NCI-H187 (cell line): ENCODE results near the gene KCNT1.

Source experiments
- DNase-seq, 2 experiments: peaks; one replicate each; lab custom pipeline; 2025; lab: John Stamatoyannopoulos, UW

Gene KCNT1

DNA sequence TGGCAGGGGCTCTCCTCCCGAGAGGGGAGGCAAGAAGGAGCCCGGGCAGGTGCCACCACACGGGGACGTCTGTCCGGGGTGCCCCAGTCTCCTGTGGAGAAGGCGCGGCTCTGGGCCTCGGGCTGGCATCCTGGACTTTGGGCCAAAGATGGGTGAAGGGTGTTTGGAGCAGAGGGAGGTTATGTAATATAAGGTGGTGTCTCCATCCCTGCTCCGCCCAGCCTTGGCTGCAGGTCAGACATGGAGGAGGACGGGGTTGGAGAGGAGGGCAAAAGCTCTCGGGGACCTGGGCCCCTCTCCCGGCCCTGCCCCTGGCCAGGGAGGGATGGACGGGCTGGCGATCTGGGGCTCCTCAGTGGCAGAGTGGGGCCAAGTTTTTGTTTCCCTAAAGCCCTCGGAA lies 1.5 kb upstream of the KCNT1 start:
- no peak for DNase-seq

DNA sequence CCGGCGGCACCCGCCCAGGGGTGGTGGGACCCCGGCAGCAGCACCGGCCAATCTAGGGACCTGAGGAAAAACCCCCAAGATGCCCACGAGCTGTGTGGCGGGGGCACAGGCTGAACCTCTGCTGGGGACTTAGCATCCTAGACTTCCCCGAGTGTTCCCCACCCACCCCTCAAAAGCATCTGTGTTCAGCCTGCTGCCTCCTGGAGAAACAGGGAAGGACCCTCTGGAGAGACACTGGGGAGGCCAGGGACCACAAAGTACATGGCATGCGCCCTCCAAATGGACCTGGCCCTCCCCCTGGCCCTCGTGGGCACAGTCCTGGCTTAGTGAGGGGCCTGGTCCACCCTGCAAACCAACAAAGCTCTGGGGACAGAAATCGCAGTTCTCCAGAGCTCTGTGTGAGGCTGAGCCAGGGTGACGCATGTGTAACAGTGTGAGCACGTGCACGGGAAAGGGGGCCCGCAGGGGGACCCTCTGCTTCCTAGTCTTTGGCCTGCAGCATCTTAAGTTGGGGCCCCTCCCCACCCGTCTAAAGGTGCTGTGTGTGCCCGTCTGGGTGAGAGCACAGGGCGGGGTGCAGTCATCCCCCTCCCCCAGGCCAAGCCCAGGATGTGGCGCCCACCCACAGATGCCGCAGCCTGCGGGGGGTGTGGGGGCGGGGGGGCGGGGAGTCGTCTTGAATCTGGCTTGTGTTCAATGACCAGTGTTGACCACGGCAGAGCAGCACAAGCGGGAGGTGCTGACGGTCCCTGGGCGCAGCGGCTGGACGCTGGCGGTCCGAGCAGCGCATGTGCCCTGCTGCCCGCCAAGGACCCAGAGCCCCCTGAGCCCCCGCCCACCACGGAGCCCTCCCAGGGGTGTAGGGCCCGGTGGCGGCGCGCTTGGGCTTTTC lies 672 bp upstream of the KCNT1 start:
- no peak for DNase-seq

DNA sequence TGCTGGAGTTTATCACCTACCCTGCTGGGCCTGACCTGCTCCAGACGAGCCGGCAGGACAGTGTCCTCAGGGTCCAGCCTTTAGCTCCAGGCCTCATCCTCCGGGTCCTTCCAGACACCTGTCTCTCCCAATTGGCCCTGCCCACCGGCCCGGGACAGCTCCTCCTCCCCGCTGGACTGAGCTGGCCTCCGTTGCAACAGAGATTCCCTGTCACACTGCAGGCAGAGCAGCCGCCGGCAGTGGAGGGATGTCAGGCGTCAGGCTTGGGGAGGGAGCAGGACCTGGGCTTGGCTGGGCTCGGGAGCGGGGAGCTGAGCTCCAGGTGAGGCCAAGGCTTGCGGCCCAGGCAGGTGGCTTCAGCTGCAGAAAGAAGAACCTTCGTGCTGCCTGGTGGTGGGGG lies 1.7 kb downstream of the KCNT1 start:
- no peak for DNase-seq

DNA sequence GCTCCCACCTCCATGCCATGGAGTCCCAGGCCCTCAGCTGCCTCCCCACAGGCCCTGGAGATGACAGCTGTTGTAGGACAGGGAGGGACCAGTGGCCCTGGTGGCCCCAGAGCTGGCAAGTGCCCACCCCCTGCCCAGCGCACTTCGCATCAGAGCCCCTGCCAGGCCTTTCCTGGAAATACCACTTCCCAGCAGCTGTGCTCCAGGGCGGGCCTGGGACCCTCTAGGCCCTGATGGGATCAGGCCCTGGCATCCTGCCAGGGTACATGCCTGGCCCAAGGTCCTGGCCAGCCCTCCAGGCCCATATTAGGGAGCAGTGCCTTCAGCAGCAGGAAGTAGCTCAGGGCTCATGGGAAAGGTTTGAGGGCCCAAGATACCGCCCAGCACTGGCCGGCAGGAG lies 2.5 kb downstream of the KCNT1 start:
- no peak for DNase-seq

DNA sequence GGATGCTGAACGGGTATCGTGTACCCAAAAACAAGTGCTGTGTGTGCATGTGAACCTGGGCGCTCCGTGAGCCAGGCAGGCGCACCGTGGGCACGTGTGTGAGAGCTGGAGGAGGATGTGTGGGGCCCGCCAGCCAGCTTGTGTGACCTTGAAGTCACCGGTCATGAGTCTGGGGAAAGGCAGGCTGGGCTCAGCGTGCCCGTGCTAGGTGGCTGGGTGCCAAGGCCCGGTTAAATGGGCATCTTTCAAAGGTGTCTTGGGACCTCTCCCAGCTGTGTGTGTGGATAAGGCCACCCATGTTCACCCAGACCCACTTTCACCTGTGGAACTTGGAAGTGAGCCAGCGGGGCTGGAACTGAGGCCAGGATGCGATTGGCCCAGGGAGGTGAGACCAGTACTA lies 3.4 kb downstream of the KCNT1 start:
- no peak for DNase-seq

DNA sequence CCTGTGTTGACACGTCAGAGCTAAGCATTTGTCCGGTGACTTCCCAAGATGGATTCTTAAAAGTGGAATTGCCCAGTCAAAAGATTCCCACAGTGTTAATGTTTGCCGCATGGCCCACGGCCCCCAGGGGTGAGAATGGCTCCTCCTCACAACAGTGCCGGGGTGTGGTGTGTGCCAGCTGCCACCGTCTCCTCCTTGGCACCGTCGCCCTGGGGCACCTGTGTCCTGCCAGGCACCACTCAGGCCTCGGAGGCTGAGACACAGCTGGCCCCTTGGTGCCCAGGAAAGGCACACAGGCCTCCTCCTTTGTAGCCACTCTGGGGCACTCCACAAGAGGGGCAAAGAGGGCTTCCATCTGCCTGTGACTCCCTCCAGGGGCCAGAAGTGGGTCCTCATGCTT lies 4.3 kb downstream of the KCNT1 start:
- no peak for DNase-seq

DNA sequence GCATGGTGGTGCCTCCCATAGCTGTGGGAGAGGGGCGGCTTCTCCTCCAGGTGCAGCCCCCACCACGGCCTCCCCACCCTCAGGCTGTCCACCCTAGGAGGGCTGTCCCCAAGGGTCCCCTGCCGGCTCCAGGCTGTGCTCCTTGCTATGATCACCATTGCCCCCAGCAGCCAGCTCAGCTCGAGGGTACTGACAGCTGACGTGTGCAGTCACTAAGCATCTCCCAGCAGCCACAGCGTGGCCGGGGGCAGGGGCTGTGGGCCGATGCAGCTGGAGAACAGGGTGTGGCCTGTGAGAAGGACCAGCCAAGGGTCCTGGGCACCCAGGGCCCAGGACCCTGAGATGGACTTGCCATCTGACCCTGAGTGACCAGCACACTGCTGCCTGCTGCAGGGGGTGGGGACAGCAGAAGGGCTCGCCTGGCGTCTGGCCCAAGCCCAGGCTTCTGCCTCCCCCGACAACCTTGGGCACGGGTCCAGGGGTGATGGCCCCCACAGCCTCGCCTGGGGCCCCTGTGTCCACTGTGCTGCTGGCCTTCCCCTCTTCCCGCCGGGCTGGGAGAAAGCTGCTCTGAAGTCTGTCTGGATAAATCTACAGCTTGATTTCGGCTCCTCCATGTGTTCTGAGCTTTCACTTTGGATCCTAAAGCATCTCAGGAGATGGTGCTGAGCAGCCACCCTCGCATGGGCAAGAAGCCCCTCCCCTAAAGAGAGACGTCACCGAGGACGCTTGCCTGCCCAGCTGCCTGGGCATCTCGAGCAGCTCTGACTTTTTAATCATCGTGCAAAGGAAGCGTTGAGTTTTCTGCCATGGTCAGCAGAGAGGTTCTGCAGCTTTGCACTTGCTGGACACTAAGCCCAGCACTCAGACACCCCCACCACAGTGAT lies 5.5 kb downstream of the KCNT1 start:
- no peak for DNase-seq

DNA sequence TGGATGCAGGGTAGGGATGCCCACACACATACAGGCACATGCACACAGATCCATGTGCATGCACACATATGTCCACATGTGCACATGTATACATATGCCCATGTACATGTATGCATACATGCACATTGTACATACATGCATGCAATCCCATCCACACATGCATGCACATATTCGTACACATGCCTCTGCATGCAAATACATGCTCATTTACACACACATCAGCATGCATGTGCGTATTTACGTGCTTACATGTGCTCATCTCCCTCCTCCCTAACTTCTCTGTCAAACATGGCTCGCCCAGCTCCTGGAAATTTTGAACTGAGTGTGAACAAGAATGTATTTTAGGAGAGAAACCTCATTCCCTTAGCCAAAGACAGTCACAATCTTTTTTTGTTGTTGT lies 6.2 kb downstream of the KCNT1 start:
- DNase-seq: no peak

DNA sequence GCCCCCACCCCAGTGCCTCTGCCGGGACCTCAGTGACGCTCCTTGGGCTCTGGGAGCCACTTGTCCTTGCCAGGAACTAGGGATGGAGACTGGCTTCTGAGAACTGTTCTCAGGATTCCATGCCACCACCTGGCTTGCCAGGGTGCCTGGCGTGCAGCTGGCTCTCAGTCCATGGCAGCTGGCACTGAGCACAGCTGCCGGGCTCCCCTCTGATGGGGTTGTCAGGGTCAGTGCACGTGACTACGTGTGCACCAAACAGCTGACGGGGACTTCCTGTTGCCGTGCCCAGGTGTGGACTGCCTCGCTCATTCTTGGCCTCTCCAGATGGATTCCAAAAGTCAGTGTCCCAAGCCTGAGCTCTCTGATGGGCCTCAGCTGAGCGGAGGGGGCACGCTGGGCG lies 9.4 kb downstream of the KCNT1 start:
- no peak for DNase-seq

DNA sequence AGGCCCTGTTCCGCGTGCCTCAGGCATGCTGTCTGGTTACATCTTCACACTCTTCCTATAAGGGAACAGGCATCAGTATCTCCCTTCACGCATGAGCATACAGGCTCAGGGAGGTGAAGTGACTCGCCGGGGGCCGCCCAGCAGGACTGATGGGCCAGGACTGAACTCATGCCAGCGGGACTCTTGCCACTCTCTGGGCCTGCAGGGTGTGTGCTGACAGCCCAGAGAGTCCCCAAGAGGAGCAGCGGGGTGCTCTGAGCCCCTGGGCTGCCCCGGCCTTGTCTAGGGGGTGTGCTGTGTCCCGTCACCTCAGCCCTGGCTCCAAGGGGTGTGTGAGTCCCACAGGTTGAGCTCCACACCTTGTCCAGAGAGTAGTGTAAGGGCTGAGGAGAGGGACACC lies 9.9 kb downstream of the KCNT1 start:
- DNase-seq: no peak

DNA sequence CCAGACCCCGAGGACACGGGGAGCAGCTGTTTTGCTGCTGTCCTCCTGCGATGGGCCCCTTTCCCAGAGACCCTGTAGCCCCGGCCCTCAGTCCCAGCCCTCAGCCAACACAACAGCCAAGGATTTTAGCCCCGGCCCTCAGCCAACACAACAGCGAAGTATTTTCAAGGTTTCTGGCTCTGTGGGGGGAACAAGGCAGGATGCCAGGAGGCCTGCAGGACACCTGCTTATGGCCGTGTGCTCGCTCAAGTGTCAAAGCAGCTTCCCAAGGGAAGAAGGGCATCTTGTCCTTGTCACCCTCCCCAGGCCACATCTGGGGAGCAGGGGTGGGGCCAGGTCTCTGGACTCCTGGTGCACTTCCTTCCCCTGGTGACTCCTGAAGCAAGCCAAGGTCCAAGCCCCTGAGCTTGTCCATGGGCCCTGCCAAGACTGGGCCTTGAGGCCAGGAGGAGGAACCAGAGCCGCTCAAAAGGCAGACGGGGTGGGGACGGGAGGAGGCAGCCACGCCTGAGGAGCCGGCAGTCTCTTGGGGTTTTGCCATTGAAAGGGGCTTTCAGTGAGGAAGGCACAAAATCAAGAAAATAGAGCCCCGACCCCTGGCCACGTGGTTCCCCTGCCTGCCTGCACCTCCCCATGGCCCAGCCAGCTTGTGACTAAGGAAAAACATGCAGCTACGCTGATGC lies 10.8 kb downstream of the KCNT1 start:
- DNase-seq: no peak

DNA sequence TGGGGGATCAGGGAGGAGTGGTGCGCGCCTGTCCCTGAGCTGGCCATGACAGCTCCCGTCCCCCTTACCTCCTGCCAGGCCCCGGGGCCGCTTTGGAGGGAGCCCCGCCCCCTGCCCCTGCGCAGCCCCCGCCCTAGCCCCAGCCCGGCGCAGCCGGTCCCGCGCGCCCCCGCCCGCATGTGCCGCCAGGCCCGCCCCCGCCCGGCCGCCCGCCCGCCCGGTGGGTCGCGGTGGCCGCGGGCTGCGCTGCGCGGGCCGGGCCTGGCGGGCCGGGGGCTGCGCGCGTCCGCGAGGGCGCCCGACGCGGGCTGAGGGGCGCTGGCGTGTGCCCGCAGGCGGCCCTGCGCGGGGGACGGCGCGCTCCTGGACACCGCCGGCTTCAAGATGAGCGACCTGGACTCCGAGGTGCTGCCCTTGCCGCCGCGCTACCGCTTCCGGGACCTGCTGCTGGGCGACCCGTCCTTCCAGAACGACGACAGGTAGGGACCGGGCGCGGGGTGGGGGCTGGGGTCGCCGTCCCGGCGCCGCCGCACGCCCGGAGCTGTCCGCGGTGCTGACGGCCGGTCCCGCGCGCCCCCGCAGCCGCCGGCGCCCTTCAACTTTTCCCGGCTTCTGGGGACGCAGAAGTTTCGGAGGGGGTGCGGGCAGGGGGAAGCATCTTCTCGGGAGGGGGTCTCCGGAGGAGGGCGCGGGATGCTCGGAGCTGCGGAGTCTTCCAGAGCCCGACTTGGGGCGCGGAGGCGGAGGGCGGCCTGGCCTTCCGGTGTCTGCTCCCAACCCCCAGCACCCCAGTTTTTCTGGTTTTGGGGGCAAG lies 12.5 kb downstream of the KCNT1 start:
- DNase-seq: no peak

DNA sequence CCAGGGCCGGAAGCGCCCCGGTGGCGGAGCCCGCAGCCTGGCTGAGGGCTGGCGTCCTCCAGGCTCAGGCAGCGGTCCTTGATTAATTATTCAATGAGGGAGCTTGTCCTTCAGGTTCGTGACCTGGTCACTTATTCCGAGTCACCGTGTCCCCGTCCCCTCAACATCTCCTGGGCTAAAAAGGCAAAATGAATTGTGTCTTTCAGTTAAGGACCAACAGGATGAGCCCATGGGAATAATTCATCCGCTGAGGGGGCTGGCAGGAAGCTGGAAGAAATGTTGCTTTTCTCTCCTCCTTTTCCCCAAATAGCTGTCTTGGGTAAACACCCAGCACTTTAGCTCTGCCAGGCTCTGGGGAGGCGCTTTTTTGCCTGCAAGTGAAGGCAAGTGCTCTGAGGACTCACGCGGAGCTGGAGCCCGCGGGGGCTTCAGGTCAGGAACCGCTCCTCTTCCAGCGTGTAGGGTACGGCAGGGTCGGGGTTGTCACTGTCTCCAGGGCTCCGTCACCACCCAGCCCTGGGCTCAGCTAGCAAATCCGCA lies 13.1 kb downstream of the KCNT1 start:
- DNase-seq: no peak

DNA sequence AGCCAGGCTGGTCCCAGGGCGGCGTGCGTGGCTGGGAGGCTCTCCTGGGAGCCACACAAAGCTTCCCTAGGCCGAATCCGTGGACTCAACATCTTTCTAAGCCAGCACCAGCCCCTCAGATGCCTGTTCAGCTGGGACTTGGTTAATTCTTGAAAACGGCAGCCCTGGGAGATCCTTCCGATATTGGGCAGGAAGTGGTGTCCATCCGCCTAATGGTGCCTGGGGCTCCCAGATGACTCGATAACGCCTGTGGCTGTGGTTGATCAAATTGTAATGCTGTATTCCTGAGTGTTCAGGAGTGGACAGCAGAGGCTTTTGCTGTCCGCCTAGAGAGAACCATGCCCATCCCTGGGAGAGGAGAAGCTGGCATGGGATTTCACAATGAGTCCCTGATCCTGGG lies 14.1 kb downstream of the KCNT1 start:
- no peak for DNase-seq

DNA sequence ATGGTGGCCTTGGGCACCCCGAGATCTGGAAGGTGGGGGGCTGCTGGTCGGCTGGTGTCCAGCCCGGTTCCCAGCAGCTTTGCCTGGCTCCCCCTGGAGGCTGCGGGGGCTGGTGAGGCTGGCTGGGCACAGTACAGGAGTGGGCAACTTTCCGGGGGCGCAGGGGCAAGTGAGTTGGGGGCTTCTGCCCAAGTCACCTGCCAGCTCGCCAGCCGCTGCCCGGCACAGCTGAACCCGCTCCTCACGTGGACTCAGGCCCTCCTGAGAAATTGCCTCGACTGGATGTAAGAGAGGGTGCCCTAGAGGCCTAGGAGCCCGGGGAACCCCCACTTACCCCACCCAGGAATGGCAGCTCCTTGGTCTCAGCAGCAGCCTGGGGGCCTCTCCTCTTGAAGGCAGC lies 15.4 kb downstream of the KCNT1 start:
- no peak for DNase-seq

DNA sequence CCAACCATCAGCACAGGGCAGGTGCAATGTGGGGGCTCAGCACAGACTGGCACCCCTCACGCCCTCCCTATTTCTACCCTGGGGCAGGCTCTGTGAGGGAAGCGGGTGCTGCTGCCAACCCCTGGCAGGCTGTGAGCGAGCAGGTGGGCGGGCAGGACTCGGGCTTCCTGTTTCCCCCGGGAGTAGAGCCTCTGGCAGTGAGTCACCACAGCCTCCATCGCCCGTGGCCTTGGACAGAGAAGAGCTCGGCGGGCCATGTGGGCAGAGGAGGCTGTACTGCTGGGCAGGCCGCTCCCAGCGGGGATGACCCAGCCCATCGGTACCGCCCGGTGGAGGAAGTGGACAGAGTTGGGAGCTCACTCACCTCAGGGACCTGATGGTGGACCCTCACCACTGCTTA lies 16.6 kb downstream of the KCNT1 start:
- no peak for DNase-seq

DNA sequence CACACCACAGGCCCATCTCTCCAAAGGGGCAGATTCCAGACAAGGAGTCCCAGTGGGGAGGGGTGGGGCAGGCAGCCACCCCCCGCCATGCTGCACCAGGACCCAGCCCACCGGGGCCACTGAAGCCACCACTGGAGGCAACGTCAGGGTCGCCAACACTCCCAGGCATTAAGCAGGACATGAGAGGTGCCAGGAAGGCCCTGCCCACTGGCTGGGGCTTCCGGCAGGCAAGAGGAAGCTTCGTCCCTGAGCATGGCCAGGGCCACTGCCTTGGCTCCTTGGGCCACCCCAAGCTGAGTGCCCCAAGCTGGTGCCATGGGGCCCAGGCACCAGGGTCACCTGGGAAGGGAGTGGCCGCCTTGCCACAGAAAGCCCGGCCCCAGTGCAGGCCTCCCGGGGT lies 17.5 kb downstream of the KCNT1 start:
- no peak for DNase-seq

DNA sequence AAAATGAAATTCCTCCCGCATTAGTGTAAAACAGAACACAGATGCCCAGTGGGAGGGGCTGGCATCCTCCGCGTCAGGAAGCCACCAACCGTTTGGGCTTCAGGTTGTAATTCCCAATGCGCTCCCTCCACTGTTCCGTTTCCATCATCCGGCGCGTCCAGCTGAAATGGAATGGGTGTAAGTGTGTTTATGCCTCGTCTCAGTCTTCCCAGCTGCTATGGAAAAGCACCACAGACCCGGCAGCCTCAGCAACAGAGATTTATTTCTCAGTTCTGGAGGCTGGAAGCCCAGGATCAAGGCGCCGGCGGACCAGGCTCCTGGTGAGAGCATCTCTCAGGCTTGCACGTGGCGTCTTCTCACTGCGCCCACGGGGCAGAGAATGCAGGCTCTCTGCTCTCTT lies 20.4 kb downstream of the KCNT1 start:
- DNase-seq: no peak

DNA sequence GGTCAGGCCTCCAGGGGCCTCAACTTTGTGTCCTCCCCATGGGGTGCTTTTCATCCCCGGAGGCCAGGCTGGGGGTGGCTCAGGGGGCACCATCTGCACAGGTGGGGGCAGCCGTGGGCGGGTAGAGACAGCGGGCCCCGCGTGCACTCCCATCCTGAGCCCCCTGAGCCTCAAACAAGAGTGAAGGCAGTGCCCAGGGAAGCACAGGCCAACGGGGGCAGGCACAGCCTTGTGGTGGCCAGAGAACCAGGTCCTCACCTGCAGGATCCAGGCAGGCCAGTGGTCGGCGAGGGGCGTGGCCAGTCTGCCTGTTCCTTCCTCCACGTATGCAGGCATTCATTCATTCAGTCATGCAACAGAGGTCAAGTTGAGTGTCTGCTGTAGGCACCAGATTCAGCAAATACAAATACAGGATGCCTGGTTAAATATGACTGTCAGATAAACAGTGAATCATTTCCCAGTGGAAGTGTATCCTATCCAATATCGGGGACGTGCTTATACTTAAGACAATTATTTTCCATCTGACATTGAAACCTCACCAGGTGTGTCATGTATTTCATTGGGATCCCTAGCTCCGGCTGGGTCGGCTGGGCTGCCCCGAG lies 22.3 kb downstream of the KCNT1 start:
- no peak for DNase-seq

DNA sequence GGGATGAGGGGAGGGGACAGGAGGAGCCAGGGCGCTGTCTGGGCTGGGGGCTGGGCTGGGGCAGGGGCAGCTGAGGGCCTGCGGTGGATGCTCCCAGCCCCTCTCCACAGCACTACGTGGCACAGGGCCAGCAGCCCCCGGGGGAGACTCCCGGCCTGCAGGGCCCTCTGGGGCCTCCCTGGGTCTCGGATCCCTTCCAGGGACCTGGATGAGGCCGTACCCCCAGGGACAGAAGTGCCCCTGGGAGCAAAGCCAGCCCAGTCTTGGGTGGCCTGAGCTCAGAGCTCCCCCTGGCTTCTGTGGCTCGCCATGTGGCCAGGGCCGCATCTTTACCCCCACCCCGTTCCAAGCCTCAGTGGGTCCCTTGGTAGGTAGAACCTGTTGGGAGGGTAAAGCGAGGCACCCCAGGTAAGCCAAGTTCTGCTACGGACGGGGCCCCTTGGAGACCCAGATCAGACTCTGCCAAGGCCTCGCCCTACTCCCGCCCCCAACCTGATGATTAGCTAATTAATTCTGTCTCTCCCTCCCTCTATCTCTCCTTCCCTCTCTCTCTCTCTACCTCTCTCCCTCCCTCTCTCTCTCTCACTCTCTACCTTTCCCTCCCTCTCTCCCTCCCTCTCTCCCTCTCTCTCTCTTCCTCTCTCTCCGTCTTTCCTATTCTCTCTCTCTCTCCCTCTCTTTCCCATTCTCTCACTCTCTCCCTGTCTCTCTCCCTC lies 24.3 kb downstream of the KCNT1 start:
- no peak for DNase-seq
